ENCODE measurements around the gene TIPIN. TPM values are rescaled to one million over a fixed set of nuclear protein-coding genes. Genes with fewer than 3 reads are reported as not detected.

Gene TIPIN
- total and polyA plus RNA-seq, 2 of the 8 experiments (the other 6 are each of a cell fraction or from before 2014, with no cell fraction given), result 8.5 to 24.7 TPM

GRCh38 chr15:66308531-66308930 lies 48.0 kb downstream of the TIPIN start (continued):
- no peak for TF ChIP-seq CBX5 (IDR thresholded peaks at IDR 0.05; ENCODE audit: low read depth, low read length)
